Adrenal gland (tissue), 12 donors: ENCODE measurements around the gene S100A9. TPM values are rescaled to one million over a fixed set of nuclear protein-coding genes. Genes with fewer than 3 reads are reported as not detected.

Source experiments
- DNase-seq, 7 donors: peaks; one replicate each; pipeline ENCODE4 v3.0.0-alpha.2; 2019 to 2020
- H3K27ac ChIP-seq, 5 donors: fragments of 200-600 bp; sonication (generic) in 4 of 5; 1 replicate in 3 of 5; 2 replicates in 2 of 5; pipeline versions ENCODE4 v1.5.1 to v1.8.0; 2016 to 2020; ENCODE audit warnings: mild to moderate bottlenecking in 1 of 5
- H3K27me3 ChIP-seq: fragments of 200-600 bp; 2 replicates; pipeline ENCODE4 v1.8.0; 2021
- H3K36me3 ChIP-seq, 2 donors: fragments of 200-600 bp; replicated peaks in 1 of 2; 1 replicate in 1 of 2; 2 replicates in 1 of 2; pipeline versions ENCODE4 v1.5.1 to v1.8.0; 2018 to 2022
- H3K4me1 ChIP-seq, 2 donors: fragments of 200-600 bp; replicated peaks in 1 of 2; 1 replicate in 1 of 2; 2 replicates in 1 of 2; pipeline versions ENCODE4 v1.5.1 to v1.8.0; 2018 to 2021
- H3K4me3 ChIP-seq, 4 donors: fragments of 200-600 bp; sonication (generic) in 3 of 4; one replicate each; pipeline ENCODE4 v1.5.1; 2016 to 2018
- H3K9me3 ChIP-seq, 3 donors: fragments of 200-600 bp; sonication (generic) in 1 of 3; replicated peaks in 1 of 3; 1 replicate in 2 of 3; 2 replicates in 1 of 3; pipeline versions ENCODE4 v1.5.1 to v1.8.0; 2016 to 2021
- CTCF ChIP-seq, 6 experiments: fragments of 450-650 bp in 4 of 6; fragments of 200-600 bp in 2 of 6; sonication (generic) in 1 of 6; IDR thresholded peaks; 1 replicate in 5 of 6; 2 replicates in 1 of 6; pipeline versions ENCODE4 v1.5.1 to v1.8.0; 2016 to 2021; ENCODE audit warnings: antibody characterized with exemption in 6 of 6, mild to moderate bottlenecking in 2 of 6, moderate library complexity in 1 of 6
- POLR2A ChIP-seq, 2 donors: fragments of 450-650 bp; IDR thresholded peaks; one replicate each; pipeline ENCODE4 v1.6.1; 2017; ENCODE audit warnings: antibody characterized with exemption in 2 of 2, mild to moderate bottlenecking in 2 of 2, moderate library complexity in 1 of 2
- WGBS, 4 donors: extraction: QIAGEN DNeasy Blood & Tissue Kit in 2 of 4; methylation state at CpG; one replicate each; pipeline versions ENCODE4 v1.1.5 to v1.1.7; 2013 to 2017; 5-methylcytosine and 5-hydroxymethylcytosine counted together
- intact Hi-C, 2 donors: fragments of 100-400 bp; cut with DNase I; formaldehyde crosslinking; loops; one replicate each; pipeline versions ENCODE4 v1.14.1 to v1.15.0; 2022 to 2023
- polyA plus RNA-seq, 3 donors: library from polyadenylated mRNA; stranded (reverse); fragments of 200-250 nt in 2 of 3; fragments of 350-450 nt in 1 of 3; fragmentation: Illumina TruSeq in 1 of 3; extraction: RNeasy Lipid Tissue Mini Kit (QIAGEN cat#74804) in 1 of 3; gene quantifications; one replicate each; pipeline ENCODE4 v1.2.3, GENCODE V29; 2013 to 2014
- total RNA-seq, 9 donors: library from RNA; depleted of rRNA in 4 of 9; stranded (reverse); fragments of >200 nt in 4 of 9; fragments of 120-200 nt in 1 of 9; fragmentation: NEBNext Ultra II Directional in 1 of 9; extraction: Animal tissue kit (Norgen Biotek cat#: 25700) in 1 of 9; gene quantifications; one replicate each; pipeline versions ENCODE4 v1.1.0 to v1.2.4, GENCODE V29; 2013 to 2023
- donor health status: healthy with polysubstance abuse.
- donor health status: Bipolar disorder and iron deficiency.
- donor health status: DM: yes; HTN: yes; CAD: no.
- donor health status: DM: no; HTN: no; CAD: no.
- donor health status: DM: no; HTN: no; CAD: no.
- donor health status: DM: yes; HTN: yes; CAD: no.

Gene S100A9
- total and polyA plus RNA-seq, 12 donors, result 30.6 to 544 (median 158) TPM

- H3K27ac ChIP-seq, result no peak overlapping the region
- no peaks in the 10 kb centered on the region for H3K27me3 ChIP-seq
- DNase-seq, result peak in 1 of 7 donors; percentile 10
- 62 to 66% (median 65%) methylated on average over 3 of the region's 3 CpGs for WGBS, 4 donors
- no peaks in the 10 kb centered on the region for H3K36me3 ChIP-seq
- intact Hi-C loops, result no loop called here
- H3K9me3 ChIP-seq, result no peaks in the 10 kb centered on the region
- no peaks in the 10 kb centered on the region for H3K4me1 ChIP-seq
- no peak overlapping the region for H3K4me3 ChIP-seq
- TF ChIP-seq CTCF (IDR thresholded peaks at IDR 0.05), result no peak
- no peak for TF ChIP-seq POLR2A (IDR thresholded peaks at IDR 0.05)
Measured at GRCh38 chr1:153363641-153364040, 6.0 kb downstream of the S100A9 start.

GRCh38 chr1:153364156-153364555 is 6.5 kb downstream of the S100A9 start:
- no peaks in the 10 kb centered on the region for H3K4me1 ChIP-seq
- H3K27me3 ChIP-seq, result no peaks in the 10 kb centered on the region
- no peak for TF ChIP-seq CTCF (IDR thresholded peaks at IDR 0.05)
- TF ChIP-seq POLR2A (IDR thresholded peaks at IDR 0.05), result no peak
- H3K4me3 ChIP-seq, result no peak overlapping the region
- peak in 2 of 7 donors; percentile 8 to 9 for DNase-seq
- no peaks in the 10 kb centered on the region for H3K9me3 ChIP-seq
- no peaks in the 10 kb centered on the region for H3K36me3 ChIP-seq
- intact Hi-C loops, result no loop called here
- no peak overlapping the region for H3K27ac ChIP-seq

GRCh38 chr1:153364766-153365666 is 7.4 kb downstream of the S100A9 start:
- H3K36me3 ChIP-seq, result no peaks in the 10 kb centered on the region
- H3K27me3 ChIP-seq, result no peaks in the 10 kb centered on the region
- no peaks in the 10 kb centered on the region for H3K4me1 ChIP-seq
- no peak overlapping the region for H3K27ac ChIP-seq
- intact Hi-C loops, result no loop called here
- H3K9me3 ChIP-seq, result no peaks in the 10 kb centered on the region
- H3K4me3 ChIP-seq, result no peak overlapping the region
- 70 to 81% (median 77%) methylated on average over 11 to 12 of the region's 12 CpGs for WGBS, 4 donors
- peak in 2 of 7 donors; percentile 12 to 34 for DNase-seq
- no peak for TF ChIP-seq CTCF (IDR thresholded peaks at IDR 0.05)
- TF ChIP-seq POLR2A (IDR thresholded peaks at IDR 0.05), result no peak

- TF ChIP-seq CTCF (IDR thresholded peaks at IDR 0.05) (no peak), POLR2A (IDR thresholded peaks at IDR 0.05) (no peak)
- 69 to 79% (median 77%) methylated on average over 8 of the region's 8 CpGs for WGBS, 4 donors
- H3K4me1 ChIP-seq, result no peaks in the 10 kb centered on the region
- H3K27me3 ChIP-seq, result no peaks in the 10 kb centered on the region
- DNase-seq, result peak in 2 of 7 donors; percentile 8 to 24
- H3K4me3 ChIP-seq, result no peak overlapping the region
- H3K36me3 ChIP-seq, result no peaks in the 10 kb centered on the region
- no peak overlapping the region for H3K27ac ChIP-seq
- intact Hi-C loops, result no loop called here
- no peaks in the 10 kb centered on the region for H3K9me3 ChIP-seq
Measured at GRCh38 chr1:153365696-153366095, 8.0 kb downstream of the S100A9 start.
